ENCODE results near the gene KLHL1.

Gene KLHL1

GRCh38 chr13:69676286-69676685 is 432.0 kb downstream of the KLHL1 start:
- no peak for DNase-seq

DNA sequence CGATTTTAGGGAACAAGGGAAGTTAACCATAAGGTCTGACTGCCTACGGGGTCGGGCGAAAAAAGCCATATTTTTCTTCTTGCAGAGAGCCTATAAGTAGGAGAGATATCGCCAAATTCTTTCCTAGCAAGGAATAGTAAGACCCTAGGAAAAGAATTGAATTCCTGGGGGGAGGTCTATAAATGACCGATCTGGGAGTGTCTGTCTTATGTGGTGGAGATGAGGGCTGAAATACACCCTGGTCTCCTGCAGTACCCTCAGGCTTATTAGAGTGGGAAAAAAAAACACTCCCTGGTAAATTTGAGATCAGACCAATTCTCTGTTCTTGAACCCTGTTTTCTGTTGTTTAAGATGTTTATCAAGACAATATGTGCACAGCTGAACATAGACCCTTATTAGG is 448.1 kb downstream of the KLHL1 start:
- no peak for DNase-seq

DNA sequence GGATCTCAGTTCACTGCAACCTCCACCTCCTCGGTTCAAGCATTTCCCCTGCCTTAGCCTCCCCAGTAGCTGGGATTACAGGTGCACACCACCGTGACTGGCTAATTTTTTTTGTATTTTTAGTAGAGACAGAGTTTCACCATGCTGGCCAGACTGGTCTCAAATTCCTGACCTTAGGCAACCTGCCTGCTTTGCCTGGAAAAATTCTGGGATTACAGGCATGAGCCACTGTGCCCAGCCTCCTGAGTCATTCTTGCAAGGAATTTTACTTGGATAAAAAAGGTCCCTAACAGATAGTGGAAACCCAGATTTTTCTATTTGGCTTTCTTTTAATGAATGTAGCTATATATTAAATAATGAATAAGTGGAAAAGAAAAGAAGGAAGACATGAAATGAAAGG is 450.6 kb downstream of the KLHL1 start:
- DNase-seq, result no peak

DNA sequence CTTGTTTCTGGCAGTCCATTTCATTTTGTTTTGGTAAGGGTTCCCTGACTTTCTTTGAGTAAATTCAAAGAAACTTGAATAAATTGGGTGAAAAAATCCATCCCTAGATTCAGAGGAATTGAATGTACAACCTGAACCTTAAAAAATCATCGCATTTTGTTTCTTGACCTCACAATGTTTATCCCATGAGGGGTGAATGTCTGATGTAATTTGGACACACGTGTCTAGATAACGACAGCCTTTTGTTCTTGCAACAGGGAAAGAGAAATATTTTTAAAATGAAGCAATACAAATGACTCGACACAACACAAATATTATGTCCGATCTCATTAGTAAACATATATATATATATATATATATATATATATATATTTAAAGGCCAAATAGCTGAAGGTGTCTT is 453.9 kb downstream of the KLHL1 start:
- no peak for DNase-seq

Measured in suppressor macrophage treated with lipopolysaccharide for 4 hours (primary cell).